Panc1 (cell line): ENCODE results near the gene DAD1. TPM values are rescaled to one million over a fixed set of nuclear protein-coding genes. Genes with fewer than 3 reads are reported as not detected.

Source experiments
- ATAC-seq: fragments of 200-7000 bp; cut with Tn5 transposase; 2 replicates; pipeline ENCODE4 v1.9.1; 2020; ENCODE audit warnings: mild to moderate bottlenecking, moderate library complexity
- BruUV-seq: library from RNA; stranded (reverse); fragments of 400-500 nt; replicated peaks from 2 replicates; lab custom pipeline; 2021; lab: Mats Ljungman, UMichigan
- CTCF ChIA-PET: fragments of 300-600 bp; sonication (Branson Sonifier 250); formaldehyde crosslinking; loops from one replicate; lab custom pipeline; 2022; ENCODE audit warnings: antibody characterized with exemption; lab: Charles Lee
- POLR2A ChIA-PET: fragments of 300-600 bp; sonication (Branson Sonifier 250); formaldehyde crosslinking; loops from one replicate; lab custom pipeline; 2022; ENCODE audit warnings: antibody characterized with exemption; lab: Charles Lee
- DNase-seq: peaks from one replicate; pipeline ENCODE4 v3.0.0-alpha.2; 2010; ENCODE audit warnings: low read depth, low spot score
- H3K27ac ChIP-seq: 2 replicates; pipeline ENCODE4 v1.5.1; 2011; ENCODE audit warnings: mild to moderate bottlenecking, low read length, inconsistent platforms
- H3K27me3 ChIP-seq: fragments of 200-500 bp; sonication (Bioruptor generic); 2 replicates; pipeline ENCODE4 v1.6.0; 2014; ENCODE audit warnings: low read length, inconsistent platforms; ENCODE audit not compliant: control insufficient read depth, insufficient read depth
- H3K36me3 ChIP-seq: fragments of 200-500 bp; sonication (Bioruptor generic); 2 replicates; pipeline ENCODE4 v1.5.1; 2014; ENCODE audit warnings: inconsistent platforms, mild to moderate bottlenecking, low read length, moderate library complexity; ENCODE audit not compliant: control insufficient read depth, insufficient read depth
- H3K4me1 ChIP-seq: 2 replicates; pipeline ENCODE4 v1.5.1; 2011; ENCODE audit warnings: inconsistent platforms, mild to moderate bottlenecking, low read length, moderate library complexity; ENCODE audit not compliant: control insufficient read depth, insufficient read depth
- H3K4me3 ChIP-seq, 2 experiments: 2 replicates each; pipeline ENCODE4 v1.5.1; 2011 to 2012; ENCODE audit warnings: low read depth in 2 of 2, low read length in 2 of 2, mild to moderate bottlenecking in 2 of 2, inconsistent platforms in 1 of 2, moderate library complexity in 1 of 2
- H3K9me3 ChIP-seq: fragments of 200-500 bp; sonication (Bioruptor generic); 2 replicates; pipeline ENCODE4 v1.5.1; 2014; ENCODE audit warnings: low read depth, mild to moderate bottlenecking, inconsistent platforms, low read length, moderate library complexity; ENCODE audit not compliant: control insufficient read depth, insufficient read depth
- POLR2AphosphoS5 ChIP-seq: IDR thresholded peaks from 2 replicates; pipeline ENCODE4 v1.6.1; 2012; ENCODE audit warnings: mild to moderate bottlenecking, low read depth, low read length, moderate library complexity
- SIN3A ChIP-seq: IDR thresholded peaks from 2 replicates; pipeline ENCODE4 v1.6.1; 2012; ENCODE audit warnings: low read depth, mild to moderate bottlenecking, low read length, moderate library complexity, borderline replicate concordance; ENCODE audit not compliant: insufficient read depth
- TCF7L2 ChIP-seq: IDR thresholded peaks from 2 replicates; pipeline ENCODE4 v1.6.1; 2011; ENCODE audit warnings: mild to moderate bottlenecking, low read depth, low read length, inconsistent platforms
- in situ Hi-C: cut with HindIII; loops from 2 replicates; pipeline ENCODE4 v1.10.0; 2016; ENCODE audit warnings: low sequenced_read_pairs, low pct_unique_long_range_greater_than_20kb
- intact Hi-C: fragments of 100-400 bp; cut with micrococcal nuclease; formaldehyde crosslinking; loops from one replicate; pipeline ENCODE4 v1.10.0; 2022; ENCODE audit not compliant: unreplicated experiment
- total RNA-seq: library from RNA; stranded (reverse); gene quantifications from one replicate; pipeline ENCODE4 v1.2.1, GENCODE V29; 2021; ENCODE audit not compliant: unreplicated experiment
- TF ChIP-seq, protein P1 (sequence below), 2 experiments: IDR thresholded peaks; 2 replicates each; pipeline ENCODE4 v1.6.1; 2011 to 2012; ENCODE audit warnings: low read depth in 2 of 2, control low read depth in 1 of 2, low read length in 1 of 2, mild to moderate bottlenecking in 1 of 2, moderate library complexity in 1 of 2; ENCODE audit not compliant: insufficient read depth in 1 of 2
- TF ChIP-seq, protein P2 (sequence below): fragments of 450-650 bp; IDR thresholded peaks from 2 replicates; pipeline ENCODE4 v1.5.1; 2017; ENCODE audit warnings: mild to moderate bottlenecking

Gene DAD1
- total RNA-seq, 1 experiment from 2014 or later = 163 TPM

DNA sequence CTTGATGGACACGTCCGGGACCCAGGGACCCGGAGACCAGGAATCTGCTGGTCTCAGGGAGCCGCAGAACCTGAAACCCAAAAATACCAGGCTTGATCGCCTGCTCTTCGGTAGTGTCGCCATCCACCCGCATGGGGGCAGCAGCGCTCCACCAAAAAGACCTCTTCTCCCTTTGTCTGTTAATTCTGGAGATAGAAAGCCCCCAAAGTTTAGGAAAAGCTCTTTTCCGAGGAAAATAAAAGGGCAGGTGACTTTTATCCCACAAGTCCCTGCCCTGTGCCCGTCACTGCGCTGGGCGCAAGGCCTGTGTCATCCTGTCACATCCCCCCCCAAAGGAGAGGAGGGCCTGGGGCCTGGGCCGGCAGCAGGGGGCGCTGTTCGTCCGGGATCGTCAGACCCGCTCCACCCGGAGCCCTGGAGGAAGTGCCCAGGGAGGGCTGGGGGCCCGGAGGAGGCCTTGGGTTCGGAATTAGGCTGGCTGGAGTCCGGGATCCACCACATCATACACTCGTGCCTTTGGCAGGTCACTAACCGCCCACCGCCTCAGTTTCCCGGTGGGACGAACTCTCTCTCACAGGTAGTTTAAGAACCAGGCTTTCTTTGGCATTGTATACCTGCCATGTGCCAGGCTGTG is 31.9 kb downstream of the DAD1 start:
- H3K36me3 ChIP-seq = no peaks in the 10 kb centered on the region
- ChIA-PET CTCF (interaction anchor here (0.6 to 1.6 kb wide), 2 partner anchors 67 to 96 kb away, joined by 5 to 7 read pairs; no protein-coding TSS in a partner anchor), POLR2A (no interaction called here)
- DNase-seq (peak; percentile 50), ATAC-seq (peak; percentile 92)
- no peak overlapping the region for H3K27ac ChIP-seq
- H3K4me3 ChIP-seq = peak overlapping the region; percentile 11 to 33; a peak in 2 of 4 replicates
- intact Hi-C loops (loop anchor here (5.0 kb wide), 1 partner anchor 95 kb away; no protein-coding TSS in a partner anchor), in situ Hi-C loops (no loop called here)
- H3K27me3 ChIP-seq = no peaks in the 10 kb centered on the region
- no peaks in the 10 kb centered on the region for H3K9me3 ChIP-seq
- no TSS peak for BruUV-seq
- TF ChIP-seq, protein P1, sequence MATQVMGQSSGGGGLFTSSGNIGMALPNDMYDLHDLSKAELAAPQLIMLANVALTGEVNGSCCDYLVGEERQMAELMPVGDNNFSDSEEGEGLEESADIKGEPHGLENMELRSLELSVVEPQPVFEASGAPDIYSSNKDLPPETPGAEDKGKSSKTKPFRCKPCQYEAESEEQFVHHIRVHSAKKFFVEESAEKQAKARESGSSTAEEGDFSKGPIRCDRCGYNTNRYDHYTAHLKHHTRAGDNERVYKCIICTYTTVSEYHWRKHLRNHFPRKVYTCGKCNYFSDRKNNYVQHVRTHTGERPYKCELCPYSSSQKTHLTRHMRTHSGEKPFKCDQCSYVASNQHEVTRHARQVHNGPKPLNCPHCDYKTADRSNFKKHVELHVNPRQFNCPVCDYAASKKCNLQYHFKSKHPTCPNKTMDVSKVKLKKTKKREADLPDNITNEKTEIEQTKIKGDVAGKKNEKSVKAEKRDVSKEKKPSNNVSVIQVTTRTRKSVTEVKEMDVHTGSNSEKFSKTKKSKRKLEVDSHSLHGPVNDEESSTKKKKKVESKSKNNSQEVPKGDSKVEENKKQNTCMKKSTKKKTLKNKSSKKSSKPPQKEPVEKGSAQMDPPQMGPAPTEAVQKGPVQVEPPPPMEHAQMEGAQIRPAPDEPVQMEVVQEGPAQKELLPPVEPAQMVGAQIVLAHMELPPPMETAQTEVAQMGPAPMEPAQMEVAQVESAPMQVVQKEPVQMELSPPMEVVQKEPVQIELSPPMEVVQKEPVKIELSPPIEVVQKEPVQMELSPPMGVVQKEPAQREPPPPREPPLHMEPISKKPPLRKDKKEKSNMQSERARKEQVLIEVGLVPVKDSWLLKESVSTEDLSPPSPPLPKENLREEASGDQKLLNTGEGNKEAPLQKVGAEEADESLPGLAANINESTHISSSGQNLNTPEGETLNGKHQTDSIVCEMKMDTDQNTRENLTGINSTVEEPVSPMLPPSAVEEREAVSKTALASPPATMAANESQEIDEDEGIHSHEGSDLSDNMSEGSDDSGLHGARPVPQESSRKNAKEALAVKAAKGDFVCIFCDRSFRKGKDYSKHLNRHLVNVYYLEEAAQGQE (IDR thresholded peaks at IDR 0.05; ENCODE audit: insufficient read depth in 1 of 2, low read depth in 2 of 2, low read length in 1 of 2) = no peak
- TF ChIP-seq TCF7L2 = no peak
- no peak for TF ChIP-seq SIN3A
- TF ChIP-seq, protein P2, sequence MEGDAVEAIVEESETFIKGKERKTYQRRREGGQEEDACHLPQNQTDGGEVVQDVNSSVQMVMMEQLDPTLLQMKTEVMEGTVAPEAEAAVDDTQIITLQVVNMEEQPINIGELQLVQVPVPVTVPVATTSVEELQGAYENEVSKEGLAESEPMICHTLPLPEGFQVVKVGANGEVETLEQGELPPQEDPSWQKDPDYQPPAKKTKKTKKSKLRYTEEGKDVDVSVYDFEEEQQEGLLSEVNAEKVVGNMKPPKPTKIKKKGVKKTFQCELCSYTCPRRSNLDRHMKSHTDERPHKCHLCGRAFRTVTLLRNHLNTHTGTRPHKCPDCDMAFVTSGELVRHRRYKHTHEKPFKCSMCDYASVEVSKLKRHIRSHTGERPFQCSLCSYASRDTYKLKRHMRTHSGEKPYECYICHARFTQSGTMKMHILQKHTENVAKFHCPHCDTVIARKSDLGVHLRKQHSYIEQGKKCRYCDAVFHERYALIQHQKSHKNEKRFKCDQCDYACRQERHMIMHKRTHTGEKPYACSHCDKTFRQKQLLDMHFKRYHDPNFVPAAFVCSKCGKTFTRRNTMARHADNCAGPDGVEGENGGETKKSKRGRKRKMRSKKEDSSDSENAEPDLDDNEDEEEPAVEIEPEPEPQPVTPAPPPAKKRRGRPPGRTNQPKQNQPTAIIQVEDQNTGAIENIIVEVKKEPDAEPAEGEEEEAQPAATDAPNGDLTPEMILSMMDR = peak; percentile 98
- TF ChIP-seq POLR2AphosphoS5 = no peak
- H3K4me1 ChIP-seq = 0 out of 2 replicates have a peak, but pooled peaks cover 2% of the 10 kb centered on the region

DNA sequence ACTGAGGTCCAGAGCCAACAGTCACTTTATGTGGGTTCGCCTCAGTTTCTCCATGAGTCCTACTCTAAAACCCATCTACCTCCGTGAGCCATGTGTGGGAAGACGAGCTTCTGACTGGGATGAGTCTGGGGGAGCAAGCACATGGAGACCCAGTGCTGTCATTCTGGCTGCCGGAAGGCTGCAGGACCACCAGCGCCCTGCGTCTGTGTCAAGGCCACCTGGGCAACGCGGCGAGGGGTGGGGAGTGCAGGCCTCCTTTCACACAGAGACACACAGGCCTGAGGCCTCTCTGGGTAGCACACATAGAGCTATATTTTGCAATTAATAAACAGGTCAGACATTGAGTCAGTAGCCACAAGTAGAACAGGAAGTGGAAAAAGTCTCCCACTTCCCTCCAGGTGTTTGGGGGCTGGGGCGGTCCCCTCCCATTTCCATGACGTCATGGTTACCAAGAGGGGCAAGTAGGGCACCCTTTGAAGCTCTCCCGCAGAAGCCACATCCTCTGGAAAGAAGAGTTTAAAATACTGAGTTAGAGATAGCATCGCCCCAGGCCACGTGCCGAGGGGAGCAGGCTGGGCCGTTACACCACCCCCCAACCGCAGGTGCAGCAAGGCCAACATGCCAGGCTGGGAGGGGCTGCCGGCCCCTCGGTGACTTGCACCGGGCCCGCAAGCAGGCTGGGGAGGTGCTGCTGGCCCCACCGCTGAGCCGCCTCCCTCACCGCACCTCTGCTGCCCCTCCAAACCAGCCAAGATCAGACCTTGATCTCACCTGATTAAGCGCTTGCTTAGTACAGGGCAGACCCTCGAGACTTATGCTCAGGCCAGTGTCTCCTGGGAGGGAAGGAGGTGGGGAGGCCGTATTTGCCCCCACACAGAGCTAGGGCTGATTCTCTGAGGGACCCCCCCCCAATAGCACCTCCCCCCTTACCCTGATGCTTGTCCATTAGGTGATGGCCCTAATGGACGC is 32.7 kb downstream of the DAD1 start:
- CTCF ChIA-PET = interaction anchor here (0.6 to 1.6 kb wide), 3 partner anchors 14 to 97 kb away, joined by 3 to 7 read pairs (median 5); no protein-coding TSS in a partner anchor
- DNase-seq = no peak
- TF ChIP-seq POLR2AphosphoS5 (no peak), SIN3A (no peak)
- TF ChIP-seq, protein P2 = no peak
- Histone ChIP-seq H3K4me1 (0 out of 2 replicates have a peak, but pooled peaks cover 2% of the 10 kb centered on the region), H3K9me3 (no peaks in the 10 kb centered on the region), H3K36me3 (no peaks in the 10 kb centered on the region), H3K4me3 (no peak overlapping the region), H3K27ac (no peak overlapping the region), H3K27me3 (no peaks in the 10 kb centered on the region)
- no peak for ATAC-seq
- BruUV-seq = no TSS peak
- intact Hi-C loops (loop anchor here (5.0 kb wide), 1 partner anchor 96 kb away; no protein-coding TSS in a partner anchor), in situ Hi-C loops (no loop called here)
- POLR2A ChIA-PET = no interaction called here
